Endodermal cell (in vitro differentiated cells): ENCODE results near the gene MYBPC2. TPM values are rescaled to one million over a fixed set of nuclear protein-coding genes. Genes with fewer than 3 reads are reported as not detected.

Experiments
- DNase-seq: peaks from one replicate; pipeline ENCODE4 v3.0.0-alpha.2; 2017
- H3K27ac ChIP-seq: 2 replicates; pipeline ENCODE4 v1.5.1; 2013; ENCODE audit warnings: mild to moderate bottlenecking, low read depth, low read length, moderate library complexity
- H3K27me3 ChIP-seq: 2 replicates; pipeline ENCODE4 v1.6.1; 2013; ENCODE audit warnings: mild to moderate bottlenecking, low read length, moderate library complexity; ENCODE audit not compliant: insufficient read depth, control insufficient read depth, poor library complexity, severe bottlenecking
- H3K36me3 ChIP-seq: 2 replicates; pipeline ENCODE4 v1.7.0; 2013; ENCODE audit warnings: mild to moderate bottlenecking, low read length, moderate library complexity; ENCODE audit not compliant: control insufficient read depth, insufficient read depth
- H3K4me1 ChIP-seq: one replicate; pipeline ENCODE4 v1.7.0; 2013; ENCODE audit warnings: low read length; ENCODE audit not compliant: control insufficient read depth, insufficient read depth
- H3K4me3 ChIP-seq: 2 replicates; pipeline ENCODE4 v1.5.1; 2013; ENCODE audit warnings: mild to moderate bottlenecking, low read length, moderate library complexity
- H3K9ac ChIP-seq: 2 replicates; pipeline ENCODE4 v1.6.1; 2013; ENCODE audit warnings: mild to moderate bottlenecking, low read length, moderate library complexity; ENCODE audit not compliant: poor library complexity, severe bottlenecking; ENCODE audit errors: extremely low read depth
- H3K9me3 ChIP-seq: 2 replicates; pipeline ENCODE4 v1.6.1; 2013; ENCODE audit warnings: mild to moderate bottlenecking, low read length, moderate library complexity; ENCODE audit not compliant: control insufficient read depth
- H3K27ac Mint-ChIP-seq: 2 replicates; pipeline ENCODE4 v1.8.0; 2020; ENCODE audit warnings: mixed read lengths
- H3K27me3 Mint-ChIP-seq: 2 replicates; pipeline ENCODE4 v1.8.0; 2021; ENCODE audit warnings: mild to moderate bottlenecking, mixed read lengths; ENCODE audit not compliant: insufficient read depth
- H3K36me3 Mint-ChIP-seq: 2 replicates; pipeline ENCODE4 v1.8.0; 2020; ENCODE audit warnings: low read depth, mixed read lengths
- H3K4me1 Mint-ChIP-seq: 2 replicates; pipeline ENCODE4 v1.8.0; 2020; ENCODE audit warnings: mixed read lengths
- H3K4me3 Mint-ChIP-seq: 2 replicates; pipeline ENCODE4 v1.8.0; 2020; ENCODE audit warnings: mild to moderate bottlenecking, moderate library complexity, mixed read lengths
- H3K9me3 Mint-ChIP-seq: 2 replicates; pipeline ENCODE4 v1.8.0; 2020; ENCODE audit warnings: mild to moderate bottlenecking, mixed read lengths
- CTCF ChIP-seq: fragments of 200-600 bp; sonication (generic); conservative IDR thresholded peaks from 2 replicates; pipeline ENCODE4 v1.5.0; 2021; ENCODE audit warnings: antibody characterized with exemption, mild to moderate bottlenecking
- WGBS, 2 experiments: methylation state at CpG; one replicate each; pipeline versions ENCODE4 v1.1.5 to v1.1.7; 2013; ENCODE audit warnings: missing lambda C conversion rate in 2 of 2, mixed read lengths in 1 of 2; ENCODE audit not compliant: insufficient coverage in 1 of 2, insufficient read length in 1 of 2; 5-methylcytosine and 5-hydroxymethylcytosine counted together
- total RNA-seq, 2 donors: library from RNA; stranded (reverse); fragmentation: NEBNext Ultra II Directional in 1 of 2; extraction: Animal tissue kit (Norgen Biotek cat#: 25700) in 1 of 2; gene quantifications; 2 replicates in 1 of 2; 3 replicates in 1 of 2; pipeline ENCODE4 v1.2.1, GENCODE V29; 2021

MYBPC2 gene
- total RNA-seq, 2 donors from 2014 or later: 1.9 to 2.3 TPM

DNA sequence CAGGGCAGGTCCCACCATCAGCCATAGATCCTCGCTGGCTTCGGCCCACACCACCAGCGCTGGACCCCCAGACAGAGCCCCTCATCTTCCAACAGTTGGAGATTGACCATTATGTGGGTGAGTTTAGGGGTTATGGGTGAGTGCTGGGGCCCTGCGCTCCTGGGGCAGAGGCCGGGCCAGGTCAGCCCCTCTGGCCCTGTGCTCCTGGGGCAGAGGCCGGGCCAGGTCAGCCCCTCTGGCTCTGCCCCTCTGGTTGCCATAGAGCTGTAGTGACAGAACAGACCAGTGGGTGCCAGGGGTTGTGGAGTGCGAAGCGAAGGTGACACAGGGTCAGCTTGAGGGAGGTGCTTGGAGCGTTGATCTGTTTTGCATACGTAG lies 33.3 kb upstream of the MYBPC2 start:
- no peaks in the 10 kb centered on the region for H3K27me3 Mint-ChIP-seq
- no peak for DNase-seq
- H3K4me1 Mint-ChIP-seq: no peaks in the 10 kb centered on the region
- Histone ChIP-seq H3K9ac (no peak overlapping the region), H3K4me3 (no peak overlapping the region), H3K9me3 (no peaks in the 10 kb centered on the region), H3K36me3 (peaks cover 14% of the 10 kb centered on the region), H3K27me3 (no peaks in the 10 kb centered on the region), H3K27ac (no peak overlapping the region), H3K4me1 (no peaks in the 10 kb centered on the region)
- no peak for TF ChIP-seq CTCF
- peaks cover 36% of the 10 kb centered on the region for H3K36me3 Mint-ChIP-seq
- no peak overlapping the region for H3K27ac Mint-ChIP-seq
- H3K4me3 Mint-ChIP-seq: no peak overlapping the region
- no peaks in the 10 kb centered on the region for H3K9me3 Mint-ChIP-seq
- WGBS, 2 experiments: 96 to 97% methylated on average over 5 to 10 of the region's 10 CpGs

GRCh38 chr19:50401605-50402450 lies 30.9 kb upstream of the MYBPC2 start:
- H3K27me3 ChIP-seq: no peaks in the 10 kb centered on the region
- H3K27ac Mint-ChIP-seq: no peak overlapping the region
- TF ChIP-seq CTCF: no peak
- no peak overlapping the region for H3K27ac ChIP-seq
- 95 to 97% methylated on average over 29 to 48 of the region's 48 CpGs for WGBS, 2 experiments
- no peak for DNase-seq
- H3K36me3 Mint-ChIP-seq: peaks cover 47% of the 10 kb centered on the region
- H3K4me1 Mint-ChIP-seq: no peaks in the 10 kb centered on the region
- H3K4me3 ChIP-seq: no peak overlapping the region
- H3K4me1 ChIP-seq: no peaks in the 10 kb centered on the region
- H3K27me3 Mint-ChIP-seq: no peaks in the 10 kb centered on the region
- H3K9me3 ChIP-seq: no peaks in the 10 kb centered on the region
- H3K9ac ChIP-seq: no peak overlapping the region
- H3K9me3 Mint-ChIP-seq: no peaks in the 10 kb centered on the region
- no peak overlapping the region for H3K4me3 Mint-ChIP-seq
- peaks cover 21% of the 10 kb centered on the region for H3K36me3 ChIP-seq

DNA sequence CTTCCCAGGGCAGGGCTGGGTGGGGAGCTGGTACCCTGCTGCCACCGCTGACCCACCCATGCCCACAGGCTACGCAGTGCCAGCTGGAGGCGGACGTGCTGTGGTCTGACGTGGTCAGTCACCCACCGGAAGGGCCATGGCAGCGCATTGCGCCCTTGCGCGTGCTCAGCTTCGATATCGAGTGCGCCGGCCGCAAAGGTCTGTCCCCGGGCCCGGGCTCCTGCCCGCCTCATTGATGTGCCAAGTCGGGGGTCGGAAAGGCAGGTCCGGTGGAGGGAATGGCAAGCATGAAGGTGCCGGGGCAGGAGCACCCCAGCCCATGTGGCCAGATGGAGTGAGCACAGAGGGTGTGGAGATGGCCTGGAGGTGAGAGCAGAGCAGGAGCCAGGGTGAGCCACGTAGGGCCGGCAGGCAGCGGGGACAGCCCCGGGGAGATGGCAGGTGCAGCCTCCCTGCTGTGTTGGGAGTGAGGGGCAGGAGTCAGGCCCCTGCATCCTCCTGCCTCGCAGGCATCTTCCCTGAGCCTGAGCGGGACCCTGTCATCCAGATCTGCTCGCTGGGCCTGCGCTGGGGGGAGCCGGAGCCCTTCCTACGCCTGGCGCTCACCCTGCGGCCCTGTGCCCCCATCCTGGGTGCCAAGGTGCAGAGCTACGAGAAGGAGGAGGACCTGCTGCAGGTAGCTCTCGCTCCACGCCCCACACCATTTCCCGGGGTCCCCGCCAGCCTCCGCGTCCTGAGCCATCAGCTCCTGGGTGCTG lies 30.0 kb upstream of the MYBPC2 start:
- Mint-ChIP-seq H3K4me3 (no peak overlapping the region), H3K27ac (no peak overlapping the region), H3K4me1 (no peaks in the 10 kb centered on the region), H3K36me3 (peaks cover 48% of the 10 kb centered on the region), H3K9me3 (no peaks in the 10 kb centered on the region), H3K27me3 (no peaks in the 10 kb centered on the region)
- no peak overlapping the region for H3K9ac ChIP-seq
- no peaks in the 10 kb centered on the region for H3K9me3 ChIP-seq
- H3K27me3 ChIP-seq: no peaks in the 10 kb centered on the region
- WGBS, 2 experiments: 97 to 98% methylated on average over 23 to 41 of the region's 41 CpGs
- DNase-seq: no peak
- H3K4me3 ChIP-seq: no peak overlapping the region
- H3K36me3 ChIP-seq: peaks cover 21% of the 10 kb centered on the region
- H3K27ac ChIP-seq: no peak overlapping the region
- TF ChIP-seq CTCF: no peak
- no peaks in the 10 kb centered on the region for H3K4me1 ChIP-seq
